ENCODE results near the gene NHSL2.
"Not testable (repeated sequence)": the region's sequence is repeated elsewhere in the genome, so short reads cannot be mapped to it uniquely, and the experiment has no call there.

Gene NHSL2

GRCh38 chrX:71922686-71923085 is 12.0 kb downstream of the NHSL2 start:
- in situ Hi-C loops (cut with HindIII; ENCODE audit: low sequenced_read_pairs), result no loop called here

DNA sequence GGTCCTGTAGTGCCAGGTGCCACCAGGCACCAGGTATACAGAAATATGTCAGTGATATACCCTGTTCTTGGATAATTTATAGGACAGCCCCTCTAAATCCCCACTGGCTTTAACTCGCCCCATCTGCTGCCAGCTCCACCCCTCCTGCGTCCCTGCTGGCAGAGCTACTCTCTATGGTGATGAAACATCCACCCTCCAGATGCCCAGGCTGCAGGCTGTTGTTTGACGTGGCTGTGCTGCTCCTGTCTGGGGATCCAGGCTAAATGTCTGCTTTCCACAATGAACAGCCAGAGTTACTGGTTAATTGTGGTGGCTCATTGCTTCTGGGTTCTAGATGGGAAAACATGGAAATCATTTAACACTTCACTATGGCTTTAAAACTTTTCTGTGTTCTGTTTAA is 12.9 kb downstream of the NHSL2 start:
- in situ Hi-C loops (cut with HindIII; ENCODE audit: low sequenced_read_pairs), result no loop called here

GRCh38 chrX:71927040-71927439 is 16.4 kb downstream of the NHSL2 start:
- in situ Hi-C loops (cut with HindIII; ENCODE audit: low sequenced_read_pairs), result no loop called here

DNA sequence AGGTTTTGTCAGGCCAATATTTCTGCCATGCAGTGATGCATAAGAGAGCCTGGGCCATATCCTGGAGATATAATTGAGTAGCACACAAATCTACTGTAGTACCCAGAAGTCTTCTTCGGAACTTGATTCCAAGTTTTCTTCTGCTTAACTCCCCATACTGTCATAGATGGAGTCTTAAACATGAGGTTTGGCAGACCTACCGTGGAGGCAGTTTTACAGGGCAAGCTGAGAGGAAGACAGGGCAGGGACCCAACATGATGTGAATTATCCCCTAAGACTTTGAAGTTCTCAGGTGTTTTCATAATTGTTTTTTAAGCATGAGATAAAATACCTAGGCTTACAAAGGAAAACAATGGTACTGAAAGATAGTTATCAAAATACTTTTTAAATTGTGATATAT is 18.2 kb downstream of the NHSL2 start:
- in situ Hi-C loops (cut with HindIII; ENCODE audit: low sequenced_read_pairs), result no loop called here

DNA sequence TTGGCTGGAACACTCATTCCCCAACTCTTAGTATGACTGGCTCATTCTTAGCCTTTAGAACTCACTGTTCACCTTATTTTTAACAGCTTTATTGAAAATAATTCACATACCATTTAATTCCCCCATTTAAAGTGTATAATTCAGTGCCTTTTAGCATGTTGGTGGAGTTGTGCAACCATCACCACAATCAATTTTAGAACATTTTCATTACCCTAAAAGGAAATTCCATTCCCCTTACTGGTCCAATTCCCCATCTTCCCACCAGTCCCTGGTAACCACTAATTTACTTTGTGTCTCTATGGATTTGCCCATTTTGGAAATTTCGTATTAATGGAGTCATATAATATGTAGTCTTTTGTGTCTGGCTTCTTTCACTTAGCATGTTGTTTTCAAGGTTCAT is 19.7 kb downstream of the NHSL2 start:
- in situ Hi-C loops (cut with HindIII; ENCODE audit: low sequenced_read_pairs), result no loop called here

GRCh38 chrX:71935476-71935875 is 24.8 kb downstream of the NHSL2 start:
- in situ Hi-C loops (cut with HindIII; ENCODE audit: low sequenced_read_pairs), result no loop called here

DNA sequence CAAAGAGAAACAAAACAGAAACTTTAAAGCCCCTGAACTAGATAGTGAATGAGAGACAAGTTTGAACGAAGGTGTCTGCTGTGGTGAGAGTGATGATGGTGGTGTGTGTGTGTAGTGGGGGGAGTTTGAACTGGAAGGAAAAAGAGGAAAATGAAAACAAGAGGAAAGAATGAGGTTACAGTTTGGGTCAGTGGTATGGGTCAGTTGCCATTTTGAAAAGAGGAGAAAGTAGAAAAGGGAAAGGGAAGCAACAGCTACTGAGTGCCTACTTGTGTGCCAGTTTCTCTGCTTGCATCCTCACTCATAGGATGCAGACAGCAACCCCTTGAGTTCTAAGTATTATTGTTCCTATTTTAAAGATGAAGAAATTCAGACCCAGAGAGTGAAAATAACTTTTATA is 26.0 kb downstream of the NHSL2 start:
- in situ Hi-C loops (cut with HindIII; ENCODE audit: low sequenced_read_pairs), result no loop called here

DNA sequence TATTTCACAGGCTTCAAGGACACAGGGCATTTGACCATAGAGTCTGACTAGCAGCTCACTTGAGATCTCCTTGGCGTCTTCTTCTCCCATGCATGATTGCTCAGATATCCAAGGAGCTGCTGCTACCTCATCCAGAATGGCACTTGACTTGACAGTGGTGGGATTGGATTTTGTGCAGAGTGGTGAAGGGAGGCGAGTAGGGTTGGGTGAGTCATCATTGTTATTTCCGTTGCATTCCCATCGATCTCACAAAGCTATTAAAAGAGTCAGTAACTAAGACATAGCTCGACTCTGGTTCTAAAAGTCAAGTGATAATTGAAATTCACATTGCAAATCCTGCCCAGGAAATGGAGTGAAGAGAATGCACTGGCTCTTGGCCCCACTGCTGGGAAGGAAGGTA is 27.7 kb downstream of the NHSL2 start:
- in situ Hi-C loops (cut with HindIII; ENCODE audit: low sequenced_read_pairs), result no loop called here

DNA sequence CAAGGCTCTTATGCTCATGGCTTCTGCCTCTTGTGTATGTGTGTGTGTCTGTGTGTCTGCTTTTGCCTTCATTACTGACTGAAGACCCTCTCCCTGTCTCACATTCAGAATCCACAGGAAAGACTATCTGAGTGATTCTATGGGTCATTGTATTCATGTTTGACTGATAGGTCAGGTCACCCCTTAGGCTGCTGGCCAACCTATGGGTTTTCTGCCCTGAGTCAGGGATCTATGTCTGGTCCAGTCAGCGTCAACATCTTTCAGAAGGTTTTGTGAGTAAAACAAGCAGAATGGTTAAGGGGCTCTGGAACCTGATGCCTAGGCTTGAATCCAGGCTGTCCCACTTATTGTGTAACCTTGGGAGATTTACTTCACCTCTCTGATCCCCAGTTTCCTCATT is 30.5 kb downstream of the NHSL2 start:
- in situ Hi-C loops (cut with HindIII; ENCODE audit: low sequenced_read_pairs), result no loop called here

- in situ Hi-C loops (cut with HindIII; ENCODE audit: low sequenced_read_pairs), result no loop called here
Observed at GRCh38 chrX:71941776-71942175, 31.1 kb downstream of the NHSL2 start.

GRCh38 chrX:71944369-71944768 is 33.7 kb downstream of the NHSL2 start:
- in situ Hi-C loops (cut with HindIII; ENCODE audit: low sequenced_read_pairs), result no loop called here

GRCh38 chrX:71945237-71945805 is 34.7 kb downstream of the NHSL2 start:
- in situ Hi-C loops (cut with HindIII; ENCODE audit: low sequenced_read_pairs), result no loop called here

DNA sequence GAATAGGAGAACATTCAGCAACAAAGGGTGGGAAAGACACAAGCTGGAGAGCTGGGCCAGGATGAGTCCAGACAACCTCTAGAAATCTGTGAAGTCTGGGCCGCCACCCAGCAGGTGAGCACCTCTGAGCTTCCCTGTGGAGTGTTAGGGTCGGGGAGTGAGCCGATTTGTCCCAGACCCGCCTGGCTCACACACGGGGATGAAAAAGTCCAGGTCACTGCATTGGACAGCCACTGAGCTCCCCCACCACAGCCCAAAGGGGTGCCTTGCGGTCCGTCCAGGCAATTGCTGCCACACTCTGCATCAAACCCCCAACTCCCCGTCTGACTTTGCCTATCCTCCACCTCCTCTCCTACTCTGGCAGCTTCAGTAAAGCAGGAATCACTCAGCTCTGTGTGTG is 38.7 kb downstream of the NHSL2 start:
- in situ Hi-C loops (cut with HindIII; ENCODE audit: low sequenced_read_pairs), result no loop called here

- in situ Hi-C loops (cut with HindIII; ENCODE audit: low sequenced_read_pairs), result loop anchor here (5.0 kb wide), 2 partner anchors 38 to 67 kb away; partner anchors contain the start of gene NHSL2
Observed at GRCh38 chrX:71949844-71950445, 39.3 kb downstream of the NHSL2 start.

GRCh38 chrX:71953391-71953790 is 42.7 kb downstream of the NHSL2 start:
- in situ Hi-C loops (cut with HindIII; ENCODE audit: low sequenced_read_pairs), result loop anchor here (5.0 kb wide), 2 partner anchors 41 to 64 kb away; partner anchors contain the start of gene NHSL2

DNA sequence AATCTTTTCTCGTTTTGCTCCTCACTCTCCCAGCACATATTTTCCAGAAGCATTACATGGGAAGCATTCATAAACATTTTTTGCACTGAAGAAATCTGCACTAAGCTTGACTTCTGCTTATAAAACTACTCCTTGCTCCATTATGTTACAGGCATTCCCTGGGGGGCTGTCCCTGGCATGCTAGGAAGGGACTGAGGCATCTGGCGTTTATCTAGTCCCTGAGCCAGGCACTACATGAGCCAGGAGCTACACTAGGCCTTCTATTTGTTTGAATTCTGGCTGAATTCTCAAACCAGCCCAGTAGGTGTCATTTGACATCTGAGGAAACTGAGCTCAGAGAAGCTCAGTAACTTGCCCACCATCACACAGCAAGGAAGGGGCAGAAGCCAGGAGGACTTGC is 43.3 kb downstream of the NHSL2 start:
- in situ Hi-C loops (cut with HindIII; ENCODE audit: low sequenced_read_pairs), result loop anchor here (5.0 kb wide), 2 partner anchors 42 to 63 kb away; partner anchors contain the start of gene NHSL2

- in situ Hi-C loops (cut with HindIII; ENCODE audit: low sequenced_read_pairs), result loop anchor here (5.0 kb wide), 2 partner anchors 42 to 63 kb away; partner anchors contain the start of gene NHSL2
Observed at GRCh38 chrX:71954458-71954857, 43.8 kb downstream of the NHSL2 start.

- in situ Hi-C loops (cut with HindIII; ENCODE audit: low sequenced_read_pairs), result no loop called here
Observed at GRCh38 chrX:71955530-71956120, 45.0 kb downstream of the NHSL2 start.

DNA sequence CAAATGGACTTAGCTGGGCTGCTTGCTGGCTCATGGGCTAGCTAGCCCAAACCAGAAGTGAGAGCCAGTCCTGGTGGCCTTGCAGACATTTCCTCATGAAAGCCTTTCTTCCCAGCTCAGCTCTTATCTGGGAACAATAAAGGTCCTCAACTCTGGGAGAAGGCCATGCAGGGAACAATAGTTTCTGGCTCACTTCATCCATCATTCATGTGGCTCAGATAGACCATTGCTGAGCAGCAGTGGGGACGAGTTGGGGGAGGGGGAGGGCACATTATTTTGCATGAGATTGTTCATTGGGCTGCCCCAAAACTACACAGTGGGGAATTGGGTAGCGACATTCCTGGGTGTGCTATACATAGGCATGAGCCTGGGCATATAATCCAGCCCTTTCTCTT is 47.6 kb downstream of the NHSL2 start:
- in situ Hi-C loops (cut with HindIII; ENCODE audit: low sequenced_read_pairs), result no loop called here

DNA sequence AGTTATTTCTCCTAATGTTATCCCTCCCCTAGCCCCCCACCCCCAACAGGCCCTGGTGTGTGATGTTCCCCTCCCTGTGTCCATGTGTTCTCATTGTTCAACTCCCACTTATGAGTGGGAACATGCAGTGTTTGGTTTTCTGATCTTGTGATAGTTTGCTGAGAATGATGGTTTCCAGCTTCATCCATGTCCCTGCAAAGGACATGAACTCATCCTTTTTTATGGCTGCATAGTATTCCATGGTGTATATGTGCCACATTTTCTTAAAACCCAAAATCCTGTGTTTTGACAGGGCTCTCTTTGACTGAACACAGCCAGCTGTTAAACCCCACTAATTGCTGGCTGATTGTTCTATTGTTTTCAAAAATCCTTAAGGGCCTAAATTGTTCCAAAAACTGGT is 53.5 kb downstream of the NHSL2 start:
- in situ Hi-C loops (cut with HindIII; ENCODE audit: low sequenced_read_pairs), result not testable (repeated sequence)

- in situ Hi-C loops (cut with HindIII; ENCODE audit: low sequenced_read_pairs), result no loop called here
Observed at GRCh38 chrX:71974916-71975315, 64.3 kb downstream of the NHSL2 start.

GRCh38 chrX:71976753-71977152 is 66.1 kb downstream of the NHSL2 start:
- in situ Hi-C loops (cut with HindIII; ENCODE audit: low sequenced_read_pairs), result no loop called here

All from endothelial cell of hepatic sinusoid (primary cell).